COR-L47 (cell line): ENCODE measurements around the gene NDUFS8.

Experiments
- DNase-seq: peaks from one replicate; lab custom pipeline; 2025; lab: John Stamatoyannopoulos, UW

NDUFS8 gene

DNA sequence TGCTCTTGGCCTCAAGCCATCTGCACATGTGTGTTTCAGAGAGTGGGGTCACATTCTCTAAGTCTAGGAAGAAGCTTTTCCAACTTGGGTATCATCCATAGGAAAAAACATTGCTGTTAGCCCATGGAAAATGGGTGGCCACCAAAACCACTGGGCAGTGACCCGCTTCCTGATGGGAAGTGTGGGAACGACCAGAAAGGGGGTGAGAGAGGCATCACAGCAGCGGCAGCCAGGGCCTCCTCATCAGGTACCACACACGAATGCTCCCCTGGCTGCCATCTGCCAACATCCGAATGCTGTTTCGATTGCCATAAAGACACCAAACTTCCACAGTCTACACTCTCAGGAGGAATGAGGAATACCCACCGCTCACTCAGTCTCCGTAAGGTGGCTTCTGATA lies 50.4 kb downstream of the NDUFS8 start:
- DNase-seq, result no peak

DNA sequence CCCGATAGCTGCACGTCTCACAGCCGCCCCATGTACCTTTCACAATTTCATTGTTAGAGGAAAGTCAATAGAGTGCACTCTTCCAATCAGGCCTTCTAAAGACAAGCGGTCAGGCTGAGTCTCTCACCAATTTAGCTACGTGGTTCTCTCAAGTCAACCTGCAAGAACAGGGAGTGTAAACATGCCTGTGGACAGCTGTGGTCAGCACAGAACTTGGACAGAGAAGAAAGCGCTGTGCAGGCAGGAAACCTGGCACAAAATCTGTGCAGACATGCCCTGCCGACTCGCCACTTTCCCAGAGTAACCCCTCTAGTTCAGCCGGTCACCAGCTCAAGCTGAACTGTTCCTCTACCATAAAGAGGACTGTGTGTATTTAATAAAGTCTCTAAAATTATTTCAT lies 51.2 kb downstream of the NDUFS8 start:
- DNase-seq, result no peak

DNA sequence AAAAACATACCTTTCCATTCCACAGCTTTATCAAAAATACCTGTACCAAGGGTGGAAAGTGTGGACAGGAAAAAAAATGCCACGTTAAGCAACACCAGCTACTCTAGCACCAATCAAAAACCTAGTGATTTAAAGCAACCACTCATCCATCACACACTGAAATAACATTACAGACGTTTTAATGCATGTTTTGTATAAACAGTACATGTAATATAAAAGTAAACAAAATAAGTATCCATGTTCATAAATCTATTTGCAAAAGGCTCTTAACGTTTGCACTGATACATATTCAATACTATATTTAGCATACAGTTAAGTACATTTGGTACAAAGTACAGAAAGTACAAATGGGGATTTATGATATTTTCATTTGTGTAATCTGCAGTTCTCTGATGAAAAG lies 52.0 kb downstream of the NDUFS8 start:
- DNase-seq, result no peak

DNA sequence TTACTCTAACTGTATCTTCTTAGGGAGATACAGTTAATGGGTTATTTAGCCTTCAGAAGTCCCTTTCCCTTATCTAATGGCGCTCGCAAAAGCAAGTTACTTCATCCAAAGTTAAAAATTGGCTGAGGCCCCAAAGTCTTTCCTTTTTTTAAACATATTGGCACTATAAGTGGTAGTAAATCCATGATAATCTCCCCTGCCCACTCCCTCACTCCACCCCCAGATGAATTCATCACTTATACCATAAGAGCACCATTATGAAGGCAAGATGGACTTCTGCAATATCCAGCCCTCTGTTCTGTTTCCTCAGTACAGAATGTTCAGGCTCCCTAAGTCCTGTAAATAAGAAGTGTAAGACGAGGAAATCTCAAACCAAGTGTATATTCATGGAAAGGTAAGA lies 53.0 kb downstream of the NDUFS8 start:
- no peak for DNase-seq
